GM12878 (cell line): Measurements from ENCODE around the gene SLC47A2. TPM values are rescaled to one million over a fixed set of nuclear protein-coding genes. Genes with fewer than 3 reads are reported as not detected.
A peak's percentile ranks its signal among the peaks of the same experiment; 100 is the strongest.

ENCODE experiments used
- DPF2 ChIP-seq: fragments of 450-650 bp; IDR thresholded peaks from 2 replicates; pipeline ENCODE4 v1.6.1; 2017; ENCODE audit warnings: mild to moderate bottlenecking
- EP300 ChIP-seq, 2 experiments: fragments of 150-350 bp in 1 of 2; IDR thresholded peaks; 2 replicates each; pipeline ENCODE4 v1.6.1; 2011 to 2012; ENCODE audit warnings: low read depth in 2 of 2, low read length in 2 of 2, borderline replicate concordance in 1 of 2, improper control_type of control experiment in 1 of 2, inconsistent platforms in 1 of 2; ENCODE audit not compliant: control insufficient read depth in 1 of 2
- GABPA ChIP-seq: IDR thresholded peaks from 2 replicates; pipeline ENCODE4 v1.6.1; 2014; ENCODE audit warnings: antibody characterized with exemption, low read depth, mild to moderate bottlenecking, inconsistent platforms
- IKZF1 ChIP-seq: fragments of 450-650 bp; conservative IDR thresholded peaks from 2 replicates; pipeline ENCODE4 v1.6.1; 2017; ENCODE audit warnings: antibody characterized with exemption, mild to moderate bottlenecking
- LARP7 ChIP-seq: fragments of 450-650 bp; IDR thresholded peaks from 2 replicates; pipeline ENCODE4 v1.6.1; 2017; ENCODE audit warnings: mild to moderate bottlenecking
- MYC ChIP-seq: IDR thresholded peaks from 2 replicates; pipeline ENCODE4 v1.6.1; 2011; ENCODE audit warnings: mild to moderate bottlenecking, low read length, moderate library complexity, inconsistent platforms; ENCODE audit not compliant: insufficient read depth, insufficient replicate concordance, insufficient read length, severe bottlenecking
- NBN ChIP-seq: fragments of 450-650 bp; IDR thresholded peaks from 2 replicates; pipeline ENCODE4 v1.6.1; 2016
- RELB ChIP-seq: fragments of 450-650 bp; IDR thresholded peaks from 2 replicates; pipeline ENCODE4 v1.6.1; 2017; ENCODE audit warnings: low read depth, mild to moderate bottlenecking, moderate library complexity
- RFX5 ChIP-seq: IDR thresholded peaks from 2 replicates; pipeline ENCODE4 v1.6.1; 2011; ENCODE audit warnings: low read depth, low read length, improper control_type of control experiment
- SMC3 ChIP-seq: IDR thresholded peaks from 2 replicates; pipeline ENCODE4 v1.6.1; 2011; ENCODE audit warnings: low read length, improper control_type of control experiment, borderline replicate concordance
- SPI1 ChIP-seq: IDR thresholded peaks from 2 replicates; pipeline ENCODE4 v1.6.1; 2011; ENCODE audit warnings: low read depth, mild to moderate bottlenecking, low read length, moderate library complexity, borderline replicate concordance; ENCODE audit not compliant: insufficient read depth
- SUPT20H ChIP-seq: IDR thresholded peaks from 2 replicates; pipeline ENCODE4 v1.6.1; 2011; ENCODE audit warnings: low read depth, mild to moderate bottlenecking, low read length, moderate library complexity, borderline replicate concordance; ENCODE audit not compliant: control insufficient read depth
- WRNIP1 ChIP-seq: IDR thresholded peaks from 2 replicates; pipeline ENCODE4 v1.6.1; 2011; ENCODE audit warnings: low read depth, low read length, improper control_type of control experiment, borderline replicate concordance
- polyA plus RNA-seq, 11 experiments: library from polyadenylated mRNA; depleted of rRNA in 4 of 11; unstranded in 6 of 11; stranded (reverse) in 5 of 11; fragments of >200 nt; fragmentation: Nextera tagmentation in 4 of 11; fragmentation: Illumina TruSeq in 1 of 11; extraction: Ambion mirVana in 4 of 11; extraction: Trizol in 1 of 11; gene quantifications; 1 replicate in 1 of 11; 2 replicates in 10 of 11; pipeline versions ENCODE4 v1.2.1 to v1.2.3, GENCODE V29; 2011 to 2016; ENCODE audit warnings: inconsistent platforms in 2 of 11, missing spikeins in 2 of 11, low read depth in 1 of 11
- total RNA-seq, 4 experiments: library from RNA; depleted of rRNA in 3 of 4; stranded (reverse); fragments of >200 nt in 3 of 4; fragmentation: Illumina TruSeq in 1 of 4; extraction: Trizol in 1 of 4; gene quantifications; 2 replicates each; pipeline versions ENCODE4 v1.2.1 to v1.2.3, GENCODE V29; 2013 to 2021
- TF ChIP-seq, protein P1 (sequence below): fragments of 450-650 bp; IDR thresholded peaks from 2 replicates; pipeline ENCODE4 v1.6.1; 2017; ENCODE audit warnings: mild to moderate bottlenecking, moderate library complexity

SLC47A2 gene
- total and polyA plus RNA-seq, 10 of the 15 experiments (the other 5 are each of a cell fraction or from before 2014, with no cell fraction given), result not detected

GRCh38 chr17:19647697-19648474, 68.5 kb downstream of the SLC47A2 start (continued):
- TF ChIP-seq, protein P1, sequence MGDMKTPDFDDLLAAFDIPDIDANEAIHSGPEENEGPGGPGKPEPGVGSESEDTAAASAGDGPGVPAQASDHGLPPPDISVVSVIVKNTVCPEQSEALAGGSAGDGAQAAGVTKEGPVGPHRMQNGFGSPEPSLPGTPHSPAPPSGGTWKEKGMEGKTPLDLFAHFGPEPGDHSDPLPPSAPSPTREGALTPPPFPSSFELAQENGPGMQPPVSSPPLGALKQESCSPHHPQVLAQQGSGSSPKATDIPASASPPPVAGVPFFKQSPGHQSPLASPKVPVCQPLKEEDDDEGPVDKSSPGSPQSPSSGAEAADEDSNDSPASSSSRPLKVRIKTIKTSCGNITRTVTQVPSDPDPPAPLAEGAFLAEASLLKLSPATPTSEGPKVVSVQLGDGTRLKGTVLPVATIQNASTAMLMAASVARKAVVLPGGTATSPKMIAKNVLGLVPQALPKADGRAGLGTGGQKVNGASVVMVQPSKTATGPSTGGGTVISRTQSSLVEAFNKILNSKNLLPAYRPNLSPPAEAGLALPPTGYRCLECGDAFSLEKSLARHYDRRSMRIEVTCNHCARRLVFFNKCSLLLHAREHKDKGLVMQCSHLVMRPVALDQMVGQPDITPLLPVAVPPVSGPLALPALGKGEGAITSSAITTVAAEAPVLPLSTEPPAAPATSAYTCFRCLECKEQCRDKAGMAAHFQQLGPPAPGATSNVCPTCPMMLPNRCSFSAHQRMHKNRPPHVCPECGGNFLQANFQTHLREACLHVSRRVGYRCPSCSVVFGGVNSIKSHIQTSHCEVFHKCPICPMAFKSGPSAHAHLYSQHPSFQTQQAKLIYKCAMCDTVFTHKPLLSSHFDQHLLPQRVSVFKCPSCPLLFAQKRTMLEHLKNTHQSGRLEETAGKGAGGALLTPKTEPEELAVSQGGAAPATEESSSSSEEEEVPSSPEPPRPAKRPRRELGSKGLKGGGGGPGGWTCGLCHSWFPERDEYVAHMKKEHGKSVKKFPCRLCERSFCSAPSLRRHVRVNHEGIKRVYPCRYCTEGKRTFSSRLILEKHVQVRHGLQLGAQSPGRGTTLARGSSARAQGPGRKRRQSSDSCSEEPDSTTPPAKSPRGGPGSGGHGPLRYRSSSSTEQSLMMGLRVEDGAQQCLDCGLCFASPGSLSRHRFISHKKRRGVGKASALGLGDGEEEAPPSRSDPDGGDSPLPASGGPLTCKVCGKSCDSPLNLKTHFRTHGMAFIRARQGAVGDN, result 0 out of 2 replicates have a peak, but pooled peaks have one; percentile 28
- TF ChIP-seq WRNIP1 (no peak), RELB (peak; percentile 50), RFX5 (no peak), DPF2 (no peak), IKZF1 (no peak; the same call in 1 of the 2 replicates), MYC (no peak), GABPA (peak; percentile 40; the same call in 1 of the 2 replicates), NBN (0 out of 2 replicates have a peak, but pooled peaks have one; percentile 30), LARP7 (peak; percentile 39; the same call in 1 of the 2 replicates), SUPT20H (no peak), SMC3 (0 out of 2 replicates have a peak, but pooled peaks have one; percentile 1), SPI1 (0 out of 2 replicates have a peak, but pooled peaks have one; percentile 4), EP300 (IDR thresholded peaks at IDR 0.05; ENCODE audit: borderline replicate concordance in 1 of 2, control insufficient read depth in 1 of 2, low read depth in 2 of 2, low read length in 2 of 2) (0 out of 4 replicates have a peak, but pooled peaks of 1 of the 2 experiments have one; percentile 22)
